ENCODE measurements around the gene HASPIN.

DNA sequence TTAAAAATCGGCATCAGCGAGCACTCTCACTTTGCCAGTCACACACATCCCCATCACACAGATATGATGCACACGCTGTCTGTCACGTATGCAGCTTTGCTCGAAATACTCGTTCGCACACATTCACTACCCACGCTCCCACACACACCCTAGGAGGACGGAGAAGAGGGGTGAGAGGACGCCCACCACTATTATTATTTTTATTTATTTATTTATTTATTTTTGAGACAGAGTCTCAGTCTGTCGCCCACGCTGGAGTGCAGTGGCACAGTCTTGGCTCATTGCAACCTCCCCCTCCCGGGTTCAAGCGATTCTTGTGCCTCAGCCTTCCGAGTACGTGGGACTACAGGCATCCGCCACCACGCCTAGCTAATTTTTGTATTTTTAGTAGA, 30.4 kb downstream of the HASPIN start:
- TF ChIP-seq, protein P1, sequence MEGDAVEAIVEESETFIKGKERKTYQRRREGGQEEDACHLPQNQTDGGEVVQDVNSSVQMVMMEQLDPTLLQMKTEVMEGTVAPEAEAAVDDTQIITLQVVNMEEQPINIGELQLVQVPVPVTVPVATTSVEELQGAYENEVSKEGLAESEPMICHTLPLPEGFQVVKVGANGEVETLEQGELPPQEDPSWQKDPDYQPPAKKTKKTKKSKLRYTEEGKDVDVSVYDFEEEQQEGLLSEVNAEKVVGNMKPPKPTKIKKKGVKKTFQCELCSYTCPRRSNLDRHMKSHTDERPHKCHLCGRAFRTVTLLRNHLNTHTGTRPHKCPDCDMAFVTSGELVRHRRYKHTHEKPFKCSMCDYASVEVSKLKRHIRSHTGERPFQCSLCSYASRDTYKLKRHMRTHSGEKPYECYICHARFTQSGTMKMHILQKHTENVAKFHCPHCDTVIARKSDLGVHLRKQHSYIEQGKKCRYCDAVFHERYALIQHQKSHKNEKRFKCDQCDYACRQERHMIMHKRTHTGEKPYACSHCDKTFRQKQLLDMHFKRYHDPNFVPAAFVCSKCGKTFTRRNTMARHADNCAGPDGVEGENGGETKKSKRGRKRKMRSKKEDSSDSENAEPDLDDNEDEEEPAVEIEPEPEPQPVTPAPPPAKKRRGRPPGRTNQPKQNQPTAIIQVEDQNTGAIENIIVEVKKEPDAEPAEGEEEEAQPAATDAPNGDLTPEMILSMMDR (IDR thresholded peaks at IDR 0.05): no peak
- TF ChIP-seq POLR2A (IDR thresholded peaks at IDR 0.05): no peak

Measured in heart left ventricle (tissue), 13 donors.